ENCODE data around the gene TSPAN14. TPM values are rescaled to one million over a fixed set of nuclear protein-coding genes. Genes with fewer than 3 reads are reported as not detected.

The TSPAN14 gene
- total and polyA plus RNA-seq, 2 of the 13 experiments (the other 11 are each of a cell fraction or from before 2014, with no cell fraction given), result 24.1 to 80.6 TPM

GRCh38 chr10:80408242-80409101 is 45.6 kb upstream of the TSPAN14 start, which contains the start of gene PRXL2A (continued):
- no peak for TF ChIP-seq ZNF333 (CRISPR knock-in tag; IDR thresholded peaks at IDR 0.05; ENCODE audit: borderline replicate concordance)
- peak; percentile 83 for TF ChIP-seq UBTF (CRISPR knock-in tag; IDR thresholded peaks at IDR 0.05)
- no peak; the same call in 1 of the 2 replicates for TF ChIP-seq ZFP36L1 (CRISPR knock-in tag; IDR thresholded peaks at IDR 0.05)
- peak; percentile 76; the same call in 1 of the 2 replicates for TF ChIP-seq ZBTB39 (CRISPR knock-in tag; IDR thresholded peaks at IDR 0.05)
- TF ChIP-seq ZNF260 (CRISPR knock-in tag; IDR thresholded peaks at IDR 0.05; ENCODE audit: borderline replicate concordance, low read depth), result no peak
- no peak for TF ChIP-seq AKNA (CRISPR knock-in tag; IDR thresholded peaks at IDR 0.05; ENCODE audit: borderline replicate concordance)
- no peak; the same call in none of the 2 replicates for TF ChIP-seq ZNF414 (CRISPR knock-in tag; IDR thresholded peaks at IDR 0.05)
- peak in 1 of 2 experiments; percentile 52; a peak in 1 of 4 replicates for TF ChIP-seq EP300 (IDR thresholded peaks at IDR 0.05; ENCODE audit: low read depth in 2 of 2, low read length in 2 of 2)
- no peak for TF ChIP-seq EP300 (CRISPR knock-in tag; IDR thresholded peaks at IDR 0.05; ENCODE audit: borderline replicate concordance)
- TF ChIP-seq ZNF30 (CRISPR knock-in tag; IDR thresholded peaks at IDR 0.05), result no peak
